HG03097 (cell line): Measurements from ENCODE around the gene BAZ2B.

ENCODE experiments used
- ATAC-seq: cut with Tn5 transposase; IDR thresholded peaks from one replicate; pipeline ENCODE4 v1.9.1; 2021; ENCODE audit not compliant: unreplicated experiment, low FRiP score

Gene BAZ2B

DNA sequence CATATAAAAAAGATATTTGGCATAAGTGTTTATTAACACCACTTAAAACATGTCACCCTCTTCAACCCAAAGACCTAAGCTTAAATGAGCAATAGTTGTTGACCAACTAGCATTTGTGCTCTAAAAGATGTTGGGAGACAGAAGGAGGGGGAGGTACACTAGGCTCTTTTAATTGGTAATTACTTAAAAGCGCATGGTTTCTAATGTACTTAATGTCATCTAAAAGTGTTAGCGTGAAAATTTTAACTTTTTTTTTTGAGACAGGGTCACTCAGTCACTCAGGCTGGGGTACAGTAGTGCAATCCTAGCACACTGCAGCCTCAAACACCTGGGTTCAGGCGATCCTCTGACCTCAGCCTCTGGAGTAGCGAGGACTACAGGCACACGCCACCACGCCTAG, 335.3 kb downstream of the BAZ2B start:
- ATAC-seq = no peak

- ATAC-seq = no peak
Measured at GRCh38 chr2:159279700-159280099, 336.6 kb downstream of the BAZ2B start.

DNA sequence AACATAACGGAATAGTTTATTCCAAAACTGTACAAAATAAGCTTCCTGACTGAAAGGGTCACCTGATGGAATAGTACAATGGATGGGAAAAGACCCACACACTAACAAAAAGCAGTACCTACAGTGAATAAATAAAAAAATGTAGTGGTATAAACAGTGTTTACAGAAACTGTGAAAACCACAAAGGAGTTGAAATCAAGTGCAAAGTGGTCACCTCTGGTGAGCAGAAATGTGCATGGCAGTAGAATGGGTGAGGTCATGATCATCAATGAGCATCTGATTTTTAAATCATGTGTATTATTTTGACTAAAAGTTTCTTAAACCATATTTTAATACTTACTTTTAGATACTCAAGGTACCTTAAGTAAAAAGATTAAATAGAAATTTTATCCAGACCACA, 341.2 kb downstream of the BAZ2B start:
- no peak for ATAC-seq

DNA sequence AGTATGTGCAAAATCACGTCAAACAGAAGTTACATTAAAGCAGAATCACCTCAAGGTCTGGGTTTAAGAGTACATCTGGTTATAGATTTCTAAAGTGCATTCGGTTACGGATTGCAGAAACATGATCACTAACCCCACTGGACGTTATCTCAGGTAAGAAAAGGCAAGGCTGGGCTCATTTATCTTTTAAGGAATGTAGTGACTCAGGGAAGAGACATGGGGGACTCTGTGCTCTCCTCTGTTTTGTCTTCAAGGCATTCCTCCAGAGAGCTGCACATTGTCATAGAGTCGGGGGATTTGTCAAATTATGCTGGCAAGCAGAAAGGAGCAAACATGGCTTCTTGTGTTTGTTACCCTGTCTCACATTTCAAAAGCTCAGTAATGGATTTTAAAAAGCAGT, 344.2 kb downstream of the BAZ2B start:
- no peak for ATAC-seq

DNA sequence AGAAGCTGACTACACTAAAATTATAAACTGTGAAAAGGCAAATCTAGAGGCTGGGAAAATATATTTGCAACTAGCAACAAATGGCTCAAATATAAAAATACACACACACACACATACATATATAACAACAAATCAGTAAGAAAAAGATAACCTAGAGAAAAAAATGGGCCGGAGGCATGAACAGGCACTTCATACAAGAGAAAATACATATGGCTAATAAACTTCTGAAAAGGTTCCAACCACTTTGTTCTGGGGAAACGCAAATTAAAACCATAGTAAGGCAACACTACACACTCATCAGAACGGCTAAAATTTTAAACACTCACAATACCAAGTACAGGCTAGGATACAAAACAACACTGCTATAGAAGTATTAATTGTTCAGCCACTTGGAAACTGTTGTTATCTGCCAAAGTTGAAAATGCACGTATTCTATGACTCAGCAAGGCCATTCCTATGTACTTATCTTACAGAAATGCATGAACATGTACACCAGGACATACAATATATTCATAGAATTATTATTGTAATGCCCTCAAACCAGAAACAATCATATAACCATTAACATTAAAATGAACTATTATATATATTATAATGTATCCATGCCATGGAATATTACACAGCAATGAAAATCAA, 345.5 kb downstream of the BAZ2B start:
- ATAC-seq = no peak
